Measurements from ENCODE around the gene VPS45.
"Not testable (repeated sequence)": the region's sequence is repeated elsewhere in the genome, so short reads cannot be mapped to it uniquely, and the experiment has no call there.

VPS45 gene

DNA sequence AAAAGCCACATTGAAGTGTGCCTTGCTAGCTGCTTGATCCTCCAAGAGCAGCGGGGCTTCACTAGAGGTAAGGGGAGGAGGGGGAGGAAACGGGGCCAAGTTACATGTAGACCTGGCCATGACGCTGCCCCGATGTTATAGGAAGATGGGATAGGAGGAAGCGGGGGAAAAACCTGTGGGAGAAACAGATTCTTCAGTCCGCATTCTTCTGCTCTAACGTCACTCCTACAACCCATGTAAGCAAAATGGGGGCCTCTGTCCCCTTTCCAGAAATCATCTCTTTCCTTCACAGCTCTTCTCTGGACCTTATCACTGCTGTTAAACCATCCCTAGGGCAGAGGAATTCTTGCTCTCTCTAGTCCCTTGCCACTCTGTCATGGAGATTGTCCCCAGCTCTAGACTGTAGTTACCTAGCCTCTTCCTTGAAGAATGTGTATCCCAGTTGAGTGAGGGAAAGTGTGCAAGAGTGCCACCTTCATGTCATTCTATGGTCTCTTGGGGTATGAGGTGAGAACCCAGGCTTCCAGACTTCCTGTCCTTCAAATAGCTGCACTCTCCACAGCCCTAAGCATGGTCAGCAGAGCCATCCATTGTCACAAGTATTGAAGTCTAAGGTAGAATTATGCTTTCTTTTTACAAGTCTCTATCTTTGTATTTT is 93.5 kb downstream of the VPS45 start:
- DNase-seq (ENCODE audit: low spot score), result no peak

DNA sequence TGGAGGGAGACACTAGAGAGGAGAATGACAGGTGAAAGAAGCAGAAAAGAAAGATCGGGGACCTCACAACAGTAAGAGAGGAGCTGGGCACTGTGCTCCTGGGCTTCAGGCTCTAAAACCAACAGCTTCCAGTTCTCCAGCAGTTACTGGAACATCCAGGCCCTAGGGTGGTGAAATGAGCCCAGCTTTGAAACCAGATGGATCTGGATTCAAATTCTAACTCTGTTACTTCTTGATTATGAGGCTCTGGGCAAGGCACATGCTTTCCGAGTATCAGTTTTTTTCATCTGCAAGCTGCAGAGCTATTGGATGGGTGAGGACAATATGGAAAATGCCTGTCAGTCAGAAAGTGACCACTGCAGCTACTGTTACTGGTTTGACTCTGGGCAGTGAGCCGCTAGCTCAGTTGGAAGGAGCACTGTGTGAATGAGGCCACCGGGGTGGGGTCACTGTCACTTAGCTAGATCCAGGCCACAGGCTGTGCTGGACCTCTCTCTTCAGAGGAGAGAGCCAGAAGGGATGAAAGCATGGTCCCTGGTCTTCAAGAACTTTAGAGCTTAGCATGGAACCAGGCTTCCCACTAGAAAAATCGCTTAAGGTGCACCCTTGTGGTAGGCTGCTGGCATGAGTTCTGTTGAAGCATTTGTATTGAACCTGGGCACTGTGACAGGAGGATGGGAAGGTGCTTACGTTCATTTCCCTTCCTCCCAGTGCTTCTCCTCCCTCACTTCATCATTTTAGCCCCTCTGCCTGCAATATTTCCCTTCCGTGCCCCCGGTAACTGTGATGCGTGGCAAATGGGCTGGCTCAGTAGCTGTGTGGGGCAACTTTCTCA is 94.4 kb downstream of the VPS45 start:
- no peak for DNase-seq (ENCODE audit: low spot score)

DNA sequence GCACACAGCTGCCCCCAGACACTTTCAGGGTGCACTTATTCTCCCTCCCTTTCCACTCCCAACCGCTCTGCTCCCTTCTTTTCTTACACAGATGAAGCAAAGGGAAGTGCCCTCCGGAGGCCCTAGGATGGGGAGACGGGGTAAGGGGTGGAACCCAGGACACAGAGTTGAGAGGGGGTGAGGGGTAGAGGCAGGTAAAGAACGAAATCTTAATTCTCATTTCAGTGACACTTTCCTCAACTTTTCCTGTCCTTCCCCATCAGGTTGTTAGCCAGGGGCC is 94.9 kb downstream of the VPS45 start:
- no peak for DNase-seq (ENCODE audit: low spot score)

DNA sequence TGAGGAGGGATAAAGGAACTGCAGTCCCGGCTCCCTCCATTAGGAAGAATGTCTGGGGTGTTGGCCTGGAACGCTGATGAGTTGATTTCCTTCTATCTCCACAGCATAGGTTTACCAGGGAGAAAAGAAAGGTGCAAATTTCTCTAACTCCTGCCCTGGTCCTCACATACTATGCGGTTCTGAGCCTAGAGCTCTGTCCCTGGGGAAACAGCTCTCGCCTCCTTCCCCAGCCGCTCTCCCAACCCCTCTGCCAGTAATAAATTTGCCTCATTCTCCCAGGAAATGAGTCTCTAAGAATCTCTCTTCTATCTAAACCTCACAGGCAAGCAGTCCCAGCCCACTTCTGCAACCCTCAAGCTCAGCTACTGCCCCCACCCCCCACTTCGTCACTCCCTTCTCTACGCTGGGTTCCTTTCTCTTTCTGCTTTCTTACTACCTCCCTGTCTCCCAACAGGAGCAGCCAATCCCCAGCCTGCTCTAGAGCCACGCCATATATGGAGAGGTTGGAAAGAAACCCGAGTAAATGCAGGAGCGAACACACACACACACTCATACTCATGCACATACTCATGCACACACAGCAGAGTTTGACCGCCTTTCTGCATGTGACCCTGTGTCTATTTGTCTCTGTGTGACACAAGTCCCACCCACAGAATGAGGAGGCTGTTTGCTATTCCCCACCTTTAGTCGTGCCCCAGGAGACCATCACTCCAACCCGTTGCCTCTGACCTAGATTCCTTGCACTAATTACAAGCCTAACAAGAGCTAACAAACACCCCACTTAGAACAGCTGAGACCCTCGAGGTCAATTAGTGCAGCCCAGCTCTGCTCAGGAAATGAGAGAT is 95.5 kb downstream of the VPS45 start:
- peak; percentile 82 for DNase-seq (ENCODE audit: low spot score)

DNA sequence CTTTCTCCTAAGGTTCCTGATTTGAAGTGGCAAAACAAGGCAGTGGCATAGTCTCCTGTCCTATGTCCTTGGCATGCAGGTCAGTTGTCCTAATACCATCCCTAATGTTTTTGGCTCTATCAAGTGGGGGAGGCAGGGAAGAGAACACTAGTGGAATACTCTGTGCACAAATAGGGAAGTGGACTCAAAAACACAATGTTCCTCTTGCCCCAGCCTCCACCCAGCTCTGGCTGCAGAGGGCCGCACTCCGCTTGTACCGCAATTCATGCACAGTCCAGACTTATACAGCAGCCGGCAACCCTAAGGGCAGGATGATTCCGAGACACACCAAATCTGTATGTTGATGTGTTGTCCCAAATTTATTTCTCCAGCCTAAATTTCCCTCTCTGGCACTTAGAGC is 96.6 kb downstream of the VPS45 start:
- DNase-seq (ENCODE audit: low spot score), result no peak

DNA sequence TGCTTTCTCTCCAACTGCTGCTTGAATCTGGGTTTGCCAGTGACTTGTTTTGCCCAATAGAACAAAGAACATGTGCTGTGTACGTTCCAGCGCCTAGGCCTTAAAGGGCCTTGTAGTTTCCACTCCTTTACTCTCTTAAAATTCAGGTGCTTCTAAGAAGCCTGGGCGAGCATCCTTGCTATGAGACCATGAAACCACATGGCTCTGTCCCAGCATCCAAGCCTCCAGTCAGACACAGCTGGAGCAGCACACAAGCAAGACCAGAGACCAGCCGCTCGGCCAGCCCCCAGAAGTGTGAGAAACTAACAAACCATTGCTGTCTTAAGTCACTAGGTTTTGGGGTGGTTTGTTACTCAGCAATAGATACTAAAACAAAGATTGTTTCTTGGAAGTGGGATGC is 97.2 kb downstream of the VPS45 start:
- DNase-seq (ENCODE audit: low spot score), result no peak

DNA sequence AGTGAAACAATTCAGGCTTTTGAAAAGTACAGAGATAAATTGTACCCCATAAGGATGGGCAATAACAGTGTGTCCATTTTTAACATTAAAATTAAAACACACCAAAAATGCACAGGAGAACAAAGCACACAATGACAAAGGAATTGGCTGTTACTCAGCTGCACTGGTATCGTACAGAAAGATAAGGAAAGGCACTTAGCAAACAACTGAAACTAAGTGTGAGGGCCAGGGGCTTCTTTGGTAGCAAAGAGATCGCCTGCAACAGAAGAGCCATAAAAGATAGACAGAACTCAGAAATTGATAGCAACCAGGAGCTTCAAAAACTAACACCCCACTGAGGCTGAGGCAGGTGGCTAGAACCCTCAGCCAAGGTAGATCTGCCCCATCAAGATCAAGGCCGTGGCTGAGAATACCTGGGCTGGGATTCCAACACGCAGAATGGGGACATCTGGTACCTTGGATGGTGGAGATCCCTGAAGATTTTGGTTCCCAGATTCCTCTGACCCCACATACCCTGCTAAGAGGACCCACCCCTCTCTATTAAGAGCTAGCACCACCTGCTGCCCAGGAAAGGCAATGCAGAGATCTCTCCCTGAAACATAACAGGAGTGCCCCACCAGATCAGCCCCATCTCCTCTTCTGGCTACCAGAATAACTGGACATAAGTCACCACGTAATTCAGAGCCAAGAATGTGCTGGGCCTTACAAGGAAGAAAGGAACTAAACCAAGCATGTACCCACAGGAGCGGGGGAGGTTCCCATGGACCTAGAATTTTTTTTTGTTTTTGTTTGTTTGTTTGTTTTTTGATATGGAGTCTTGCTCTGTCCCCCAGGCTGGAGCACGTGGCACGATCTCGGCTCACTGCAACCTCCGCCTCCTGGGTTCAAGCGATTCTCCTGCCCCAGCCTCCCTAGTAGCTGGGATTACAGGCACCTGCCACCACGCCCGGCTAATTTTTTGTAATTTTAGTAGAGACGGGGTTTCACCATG is 98.3 kb downstream of the VPS45 start:
- DNase-seq (ENCODE audit: low spot score), result peak; percentile 81

DNA sequence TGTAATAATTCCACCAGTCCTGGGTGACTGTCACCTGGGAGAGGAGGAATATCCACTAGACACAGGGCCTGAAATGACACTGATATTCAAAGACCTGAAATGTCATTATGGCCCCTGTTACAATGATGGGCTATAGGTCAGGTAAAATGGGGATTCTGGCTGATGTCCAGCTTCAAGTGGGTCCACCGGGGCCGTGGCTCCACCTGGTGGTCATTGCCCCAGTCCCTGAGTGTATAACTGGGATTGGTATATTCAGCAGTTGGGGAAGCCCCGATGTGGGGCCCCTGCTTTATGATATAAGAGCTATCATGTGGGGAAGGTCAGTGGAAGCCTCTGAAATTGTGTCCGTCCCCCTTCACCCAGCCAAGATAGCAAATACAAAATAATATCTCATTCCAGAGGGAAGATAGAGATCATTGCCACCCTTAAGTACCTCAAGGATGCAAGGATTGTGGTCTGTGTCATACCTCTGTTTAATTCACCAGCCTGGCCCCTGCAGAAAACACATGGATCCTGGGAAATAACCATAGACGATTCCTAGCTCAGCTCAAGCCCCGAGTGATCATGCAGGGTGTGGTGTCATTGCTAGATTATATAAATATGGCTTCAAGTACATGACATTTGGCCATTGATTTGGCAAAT is 101.5 kb downstream of the VPS45 start:
- peak; percentile 83 for DNase-seq (ENCODE audit: low spot score)

DNA sequence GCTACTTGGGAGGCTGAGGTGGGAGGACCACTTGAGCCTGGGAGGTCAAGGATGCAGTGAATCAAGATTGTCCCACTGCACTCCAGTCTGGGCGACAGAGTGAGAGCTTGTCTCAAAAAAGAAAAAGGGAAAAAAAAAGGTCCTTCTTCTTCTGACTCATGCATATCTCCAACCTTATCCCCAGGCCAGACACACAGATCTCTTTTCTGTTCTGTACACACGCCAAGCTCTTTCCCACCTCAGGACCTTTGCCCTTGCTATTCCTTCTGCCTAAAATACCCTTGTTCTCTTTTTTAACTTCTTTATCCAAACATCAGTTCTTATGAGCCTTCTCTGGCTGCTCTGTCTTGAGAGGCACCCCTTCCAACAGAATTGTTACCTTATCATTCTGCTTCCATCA is 104.2 kb downstream of the VPS45 start:
- no peak for DNase-seq (ENCODE audit: low spot score)

DNA sequence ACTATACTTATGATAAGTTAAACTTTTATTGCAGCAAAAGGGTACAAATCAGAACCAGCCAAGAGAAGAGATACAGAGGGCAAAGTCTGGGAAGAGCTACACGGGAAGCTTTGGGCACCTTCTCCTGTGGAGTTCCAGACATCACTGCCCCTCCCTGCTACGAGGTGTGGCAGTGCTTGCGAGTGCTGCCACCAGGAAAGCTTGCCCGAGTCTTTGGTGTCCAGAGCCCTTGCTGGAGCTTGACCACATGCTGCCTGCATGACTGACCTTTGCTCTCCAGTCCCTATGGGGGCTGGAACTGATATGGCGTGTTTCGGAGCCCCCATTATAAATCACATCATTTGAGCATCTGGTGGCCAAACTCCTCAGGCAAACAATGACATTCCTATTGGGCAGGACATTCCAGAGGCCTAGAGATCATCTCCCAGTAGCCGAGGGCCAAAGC is 105.6 kb downstream of the VPS45 start:
- no peak for DNase-seq (ENCODE audit: low spot score)

DNA sequence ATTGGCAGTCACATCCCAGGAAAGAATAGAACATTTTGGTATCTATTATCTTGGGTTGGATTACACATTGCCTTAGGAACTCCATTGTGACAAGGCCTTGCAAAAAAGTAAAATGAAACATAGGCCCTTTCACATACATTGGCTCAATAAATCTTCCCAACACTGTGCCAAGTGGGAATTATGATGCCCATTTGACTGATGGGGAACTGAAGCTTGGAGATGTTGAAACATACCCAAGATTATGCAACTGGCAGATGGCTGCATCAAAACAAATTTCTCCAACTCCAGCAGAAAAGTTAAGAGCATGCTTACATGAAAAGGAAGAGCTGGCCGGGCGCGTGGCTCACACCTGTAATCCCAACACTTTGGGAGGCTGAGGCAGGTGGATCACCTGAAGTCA is 109.0 kb downstream of the VPS45 start:
- no peak for DNase-seq (ENCODE audit: low spot score)

DNA sequence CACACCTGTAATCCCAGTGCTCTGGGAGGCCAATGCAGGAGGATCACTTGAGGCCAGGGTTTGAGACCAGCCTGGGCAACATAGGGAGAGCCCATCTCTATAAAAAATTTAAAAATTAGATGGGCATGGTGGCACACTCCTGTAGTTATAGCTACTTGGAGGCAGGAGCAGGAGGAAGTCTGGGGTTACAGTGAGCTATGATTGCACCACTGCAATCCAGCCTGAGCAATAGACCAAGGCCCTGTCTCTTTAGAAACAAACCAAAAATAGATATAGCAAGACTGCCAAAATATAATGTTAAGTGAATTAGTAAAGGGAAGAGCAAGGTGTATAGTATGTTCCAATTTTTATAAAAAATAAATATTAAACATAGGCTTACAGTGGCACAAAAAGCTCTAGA is 111.0 kb downstream of the VPS45 start:
- DNase-seq (ENCODE audit: low spot score), result no peak

DNA sequence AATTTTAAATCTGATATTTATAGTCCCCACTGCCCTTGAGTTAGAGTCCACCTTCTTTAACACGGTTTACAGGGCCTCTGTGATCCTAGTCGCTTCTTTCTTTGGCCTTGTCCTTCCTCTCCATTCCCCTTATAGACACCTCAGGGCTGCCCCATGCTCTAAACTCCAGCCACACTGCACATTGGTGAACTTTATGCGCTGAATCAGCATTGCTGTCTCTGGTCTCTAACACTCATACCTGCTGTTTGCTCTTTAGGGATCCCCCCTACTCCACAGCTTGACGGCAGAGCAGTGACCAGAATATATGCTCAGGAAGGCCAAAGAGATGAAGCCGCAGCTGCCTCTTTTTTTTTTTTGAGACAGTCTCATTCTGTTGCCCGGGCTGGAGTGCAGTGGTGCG is 112.3 kb downstream of the VPS45 start:
- no peak for DNase-seq (ENCODE audit: low spot score)

DNA sequence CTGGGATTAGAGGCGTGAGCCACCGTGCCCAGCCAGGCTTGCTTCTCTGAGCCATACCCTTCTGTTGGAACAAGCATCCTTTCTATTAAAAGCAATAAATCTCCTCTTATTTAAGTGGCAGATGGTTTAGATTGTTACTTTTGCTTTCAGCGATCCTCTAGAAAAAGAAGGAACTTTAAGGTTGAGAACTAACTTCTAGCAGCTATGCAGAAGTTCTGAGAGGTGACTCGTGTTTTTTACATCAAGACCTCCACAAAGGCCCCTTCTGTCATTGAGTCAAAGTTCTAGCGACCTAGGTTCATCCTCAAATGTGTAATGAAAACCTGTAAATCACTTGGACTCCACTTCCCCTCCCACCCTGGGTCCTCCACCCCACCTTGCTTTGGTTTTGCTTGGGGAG is 112.9 kb downstream of the VPS45 start:
- DNase-seq (ENCODE audit: low spot score), result no peak

DNA sequence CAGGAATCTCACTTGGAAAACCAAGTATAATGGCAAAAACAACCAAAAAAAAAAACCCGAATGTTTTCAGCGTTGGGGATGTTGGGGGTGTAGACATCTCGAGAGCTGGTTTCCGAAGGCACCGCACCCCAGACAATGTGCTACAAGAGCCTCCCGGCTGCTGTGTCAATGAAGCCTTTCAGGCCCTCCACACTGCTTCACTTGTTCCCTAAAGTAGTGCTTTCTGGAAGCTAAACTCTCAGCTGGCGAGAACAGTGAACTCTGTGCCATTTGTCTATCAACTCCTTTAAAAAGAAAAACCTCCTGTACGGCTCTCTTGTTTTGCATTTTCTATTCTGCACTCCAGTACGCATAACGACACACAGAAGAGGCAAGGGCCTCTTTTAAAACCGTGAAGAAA is 114.7 kb downstream of the VPS45 start:
- no peak for DNase-seq (ENCODE audit: low spot score)

DNA sequence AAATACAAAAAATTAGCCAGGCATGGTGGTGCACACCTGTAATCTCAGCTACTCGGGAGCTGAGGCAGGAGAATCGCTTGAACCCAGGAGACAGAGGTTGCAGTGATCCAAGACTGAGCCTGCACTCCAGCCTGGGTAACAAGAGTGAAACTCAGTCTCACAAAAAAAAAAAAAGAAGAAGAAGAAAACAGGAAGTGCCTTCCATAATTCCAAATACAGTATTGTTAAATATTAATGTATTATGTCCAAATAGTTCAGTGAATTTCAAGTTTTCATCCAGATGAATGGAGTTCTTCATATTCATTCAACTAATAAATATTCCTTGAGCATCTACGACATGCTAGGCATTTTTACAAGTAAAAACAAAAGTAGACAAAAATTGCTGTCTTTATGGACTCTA is 115.5 kb downstream of the VPS45 start:
- DNase-seq (ENCODE audit: low spot score), result no peak

DNA sequence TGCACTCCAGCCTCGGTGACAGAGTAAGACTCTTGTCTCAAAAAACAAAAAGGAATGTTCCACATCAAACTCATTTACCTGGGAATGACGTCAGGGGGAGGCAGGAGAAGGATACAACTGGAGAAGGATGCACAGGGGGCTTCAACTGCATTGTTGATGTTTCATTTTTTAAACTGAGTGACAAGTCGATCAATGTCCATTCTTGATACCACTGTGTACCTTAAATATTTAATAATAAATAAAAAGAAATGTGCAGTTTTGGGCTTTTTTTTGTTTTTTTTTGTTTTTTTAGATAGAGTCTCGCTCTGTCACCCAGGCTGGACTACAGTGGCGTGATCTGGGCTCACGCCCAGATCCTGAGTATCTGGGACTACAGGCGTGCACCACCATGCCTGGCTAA is 117.9 kb downstream of the VPS45 start:
- DNase-seq (ENCODE audit: low spot score), result no peak

DNA sequence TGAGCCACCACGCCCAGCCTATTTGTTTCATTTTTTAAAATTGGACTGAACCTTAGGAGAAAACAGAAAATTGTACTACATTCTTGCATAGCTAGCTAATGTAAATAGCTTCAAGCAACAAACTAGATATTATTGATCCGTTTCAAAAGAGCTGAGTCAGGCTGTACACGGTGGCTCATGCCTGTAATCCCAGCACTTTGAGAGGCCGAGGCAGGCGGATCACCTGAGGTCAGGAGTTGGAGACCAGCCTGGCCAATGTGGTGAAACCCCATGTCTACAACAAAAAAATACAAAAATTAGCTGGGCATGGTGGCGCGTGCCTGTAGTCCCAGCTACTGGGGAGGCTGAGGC is 118.8 kb downstream of the VPS45 start:
- not testable (repeated sequence) for DNase-seq (ENCODE audit: low spot score)

DNA sequence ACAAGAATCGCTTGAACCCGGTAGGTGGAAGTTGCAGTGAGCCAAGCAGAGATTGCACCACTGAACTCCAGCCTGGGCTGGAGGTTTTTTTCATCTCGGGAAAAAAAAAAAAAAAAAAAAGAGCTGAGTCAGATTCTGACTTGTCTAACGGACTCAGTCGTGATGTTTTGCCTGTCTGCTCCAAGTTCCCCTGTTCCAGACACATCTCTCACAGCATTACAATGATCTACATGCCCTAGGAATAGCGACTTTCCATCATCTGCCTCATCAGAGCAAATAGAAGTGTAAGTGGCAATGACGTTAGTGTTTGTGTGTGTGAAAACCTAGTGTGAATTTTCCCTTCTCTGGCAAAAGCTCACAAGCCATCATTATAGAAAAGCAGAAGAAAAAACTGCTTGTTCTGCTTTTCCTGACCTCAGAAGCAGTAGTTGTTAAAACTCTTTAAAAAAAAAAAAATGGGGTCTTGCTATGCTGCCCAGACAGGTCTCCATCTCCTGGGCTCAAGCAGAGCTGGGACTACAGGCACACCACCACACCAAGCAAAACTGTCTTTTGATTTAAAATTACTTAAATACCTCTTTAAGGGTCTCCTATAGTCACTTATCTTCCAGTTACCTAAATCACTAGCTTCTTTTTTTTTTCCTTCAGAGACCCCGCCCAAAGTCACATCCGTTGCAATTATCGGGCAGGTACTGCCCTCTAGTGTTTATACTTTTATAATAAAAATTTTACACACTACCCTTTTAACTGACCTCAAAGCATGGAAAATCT is 119.4 kb downstream of the VPS45 start:
- DNase-seq (ENCODE audit: low spot score), result peak; percentile 71

DNA sequence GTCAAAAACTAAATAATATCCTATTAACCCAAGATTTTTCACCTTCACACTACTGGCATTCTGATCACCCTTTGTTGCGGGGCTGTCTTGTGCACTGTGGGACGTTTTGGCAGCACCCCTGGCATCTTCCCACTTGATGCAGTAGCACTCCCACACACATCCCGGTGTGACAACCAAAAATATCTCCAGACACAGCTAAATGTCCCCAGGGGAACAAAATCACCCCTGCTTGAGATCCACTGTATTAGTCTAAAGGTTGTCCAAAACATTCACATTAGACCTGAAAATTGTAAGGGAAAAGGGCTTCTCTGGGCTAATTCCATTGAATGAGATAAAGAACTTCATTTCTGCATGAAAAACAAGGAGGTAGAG is 120.0 kb downstream of the VPS45 start:
- no peak for DNase-seq (ENCODE audit: low spot score)

DNA sequence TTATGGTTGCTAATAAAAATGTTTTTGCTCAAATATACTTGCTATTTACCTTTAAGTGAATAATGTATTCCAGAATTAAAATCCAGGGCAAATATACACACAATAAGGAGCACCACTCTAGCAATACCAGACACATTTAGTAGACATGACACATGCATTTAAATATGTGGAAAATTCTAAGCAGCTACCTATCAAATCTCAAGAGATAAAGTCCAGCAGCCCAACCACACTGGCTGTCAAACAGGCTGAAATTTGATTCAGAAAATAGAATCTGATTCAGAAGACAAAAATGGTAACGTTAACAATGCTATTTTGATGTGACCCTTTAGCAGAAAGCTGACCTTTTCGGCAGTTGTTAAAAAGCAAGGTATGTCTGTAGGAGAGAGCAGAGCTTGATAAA is 124.4 kb downstream of the VPS45 start:
- no peak for DNase-seq (ENCODE audit: low spot score)

Measured in D341Med (cell line).